SK-N-MC (cell line): ENCODE results near the gene ANKLE2.

Experiments used
- EZH2 ChIP-seq: fragments of 200-600 bp; sonication (generic); IDR thresholded peaks from one replicate; pipeline ENCODE4 v1.6.1; 2017; ENCODE audit warnings: antibody characterized with exemption
- POLR2AphosphoS5 ChIP-seq: IDR thresholded peaks from 2 replicates; pipeline ENCODE4 v1.6.1; 2012; ENCODE audit warnings: mild to moderate bottlenecking, low read depth, low read length, borderline replicate concordance

GRCh38 chr12:132747395-132747794 is 14.2 kb downstream of the ANKLE2 start:
- TF ChIP-seq POLR2AphosphoS5 (no peak), EZH2 (no peak)
